ENCODE results near the gene MRPS16.

GRCh38 chr10:73293461-73293860 lies 41.0 kb upstream of the MRPS16 start:
- TF ChIP-seq, protein P1, sequence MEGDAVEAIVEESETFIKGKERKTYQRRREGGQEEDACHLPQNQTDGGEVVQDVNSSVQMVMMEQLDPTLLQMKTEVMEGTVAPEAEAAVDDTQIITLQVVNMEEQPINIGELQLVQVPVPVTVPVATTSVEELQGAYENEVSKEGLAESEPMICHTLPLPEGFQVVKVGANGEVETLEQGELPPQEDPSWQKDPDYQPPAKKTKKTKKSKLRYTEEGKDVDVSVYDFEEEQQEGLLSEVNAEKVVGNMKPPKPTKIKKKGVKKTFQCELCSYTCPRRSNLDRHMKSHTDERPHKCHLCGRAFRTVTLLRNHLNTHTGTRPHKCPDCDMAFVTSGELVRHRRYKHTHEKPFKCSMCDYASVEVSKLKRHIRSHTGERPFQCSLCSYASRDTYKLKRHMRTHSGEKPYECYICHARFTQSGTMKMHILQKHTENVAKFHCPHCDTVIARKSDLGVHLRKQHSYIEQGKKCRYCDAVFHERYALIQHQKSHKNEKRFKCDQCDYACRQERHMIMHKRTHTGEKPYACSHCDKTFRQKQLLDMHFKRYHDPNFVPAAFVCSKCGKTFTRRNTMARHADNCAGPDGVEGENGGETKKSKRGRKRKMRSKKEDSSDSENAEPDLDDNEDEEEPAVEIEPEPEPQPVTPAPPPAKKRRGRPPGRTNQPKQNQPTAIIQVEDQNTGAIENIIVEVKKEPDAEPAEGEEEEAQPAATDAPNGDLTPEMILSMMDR (conservative IDR thresholded peaks at IDR 0.05): no peak
- TF ChIP-seq ZFX (IDR thresholded peaks at IDR 0.05): no peak
